ENCODE data around the gene ZNF780B.

ZNF780B gene

DNA sequence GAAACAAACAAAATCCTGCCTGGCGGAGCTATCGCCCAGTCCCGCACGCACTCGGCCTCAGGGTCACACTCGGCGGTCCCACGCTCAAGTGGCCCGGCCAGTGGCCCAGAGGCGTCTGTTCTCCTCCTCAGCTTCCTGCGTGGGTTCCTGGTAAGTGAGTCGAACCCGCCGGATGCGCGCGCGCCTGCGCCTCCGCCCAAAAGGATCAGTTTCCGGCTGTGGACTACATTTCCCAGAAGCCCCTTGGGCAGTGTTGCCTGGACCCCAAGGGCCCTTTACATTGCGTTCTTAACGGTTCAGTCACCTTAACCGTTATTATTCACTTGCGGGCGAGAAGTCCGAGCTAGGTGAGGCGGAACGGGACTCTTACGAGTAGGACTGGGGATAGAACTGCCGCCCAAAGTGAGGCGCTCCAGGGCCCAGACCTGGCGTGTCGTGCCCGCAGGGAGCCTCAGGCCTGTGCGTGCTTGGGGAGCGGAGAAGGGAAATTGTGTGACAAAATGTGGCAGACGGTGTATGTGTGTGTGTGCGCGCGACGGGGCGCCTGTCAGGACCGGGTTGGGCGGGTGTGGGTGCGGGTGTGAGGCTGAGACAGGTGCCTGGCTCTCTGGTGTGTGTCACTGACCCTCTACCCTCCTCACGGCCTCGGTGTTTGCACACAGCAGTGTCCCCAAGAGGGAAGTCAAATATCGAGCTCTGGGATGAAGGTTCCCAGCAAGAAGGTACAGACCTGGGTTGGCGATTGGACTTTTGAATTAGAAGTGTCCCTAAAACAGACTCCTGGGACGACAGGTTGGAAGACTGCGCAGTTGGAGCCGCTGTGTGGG is 59.0 kb downstream of the ZNF780B start, which contains the start of gene ZNF546:
ZNF546 (plus strand) TSS at position 250 of the 827 bp plus-strand sequence. CDS start 1,267 bp downstream, outside the sequence.
- Histone ChIP-seq H3K4me3 (ENCODE audit: low read length) (peak within 1 kb of the TSS; percentile 94), H3K36me3 (ENCODE audit: control insufficient read depth, low read depth, low read length) (no peaks in the 10 kb centered on the region), H3K9me3 (ENCODE audit: control insufficient read depth, low read depth, low read length) (peaks cover 8% of the 10 kb centered on the region), H3K27me3 (ENCODE audit: control insufficient read depth, insufficient read depth, low read length) (no peaks in the 10 kb centered on the region), H3K4me1 (ENCODE audit: control insufficient read depth, low read depth, low read length) (no peaks in the 10 kb centered on the region), H3K27ac (ENCODE audit: low read length) (no peak within 1 kb of the TSS), H3K9ac (ENCODE audit: low read length) (peak within 1 kb of the TSS; percentile 72)

DNA sequence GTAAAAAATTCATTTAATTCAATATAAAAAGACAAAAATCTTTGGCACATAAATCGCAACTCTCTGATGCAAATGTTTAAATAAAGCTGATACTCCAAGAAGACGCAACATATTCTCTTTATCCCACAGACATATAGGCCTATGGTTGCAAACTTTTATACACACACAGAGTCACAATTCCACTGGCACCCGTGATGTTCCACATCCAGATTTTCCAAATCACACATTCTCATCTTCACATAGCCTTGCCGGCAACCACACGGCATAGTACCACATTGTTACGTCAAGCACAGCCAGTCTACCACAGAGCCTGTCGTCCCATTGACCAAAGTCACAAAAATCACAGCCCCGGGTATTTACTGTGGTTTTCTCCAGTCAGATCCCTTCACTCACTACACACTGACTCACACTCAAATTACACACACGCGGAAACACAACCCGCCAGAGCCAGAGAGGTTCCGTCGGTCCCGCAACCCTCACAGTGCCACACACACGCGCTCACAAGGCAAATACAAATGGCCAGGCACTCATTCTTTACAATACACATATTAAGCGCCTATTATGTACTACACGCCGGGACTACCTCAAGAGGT is 59.7 kb downstream of the ZNF780B start:
- H3K9ac ChIP-seq (ENCODE audit: low read length): peak overlapping the region; percentile 72
- no peaks in the 10 kb centered on the region for H3K27me3 ChIP-seq (ENCODE audit: control insufficient read depth, insufficient read depth, low read length)
- peaks cover 8% of the 10 kb centered on the region for H3K9me3 ChIP-seq (ENCODE audit: control insufficient read depth, low read depth, low read length)
- no peaks in the 10 kb centered on the region for H3K4me1 ChIP-seq (ENCODE audit: control insufficient read depth, low read depth, low read length)
- no peak overlapping the region for H3K27ac ChIP-seq (ENCODE audit: low read length)
- H3K36me3 ChIP-seq (ENCODE audit: control insufficient read depth, low read depth, low read length): no peaks in the 10 kb centered on the region
- peak overlapping the region; percentile 94 for H3K4me3 ChIP-seq (ENCODE audit: low read length)

DNA sequence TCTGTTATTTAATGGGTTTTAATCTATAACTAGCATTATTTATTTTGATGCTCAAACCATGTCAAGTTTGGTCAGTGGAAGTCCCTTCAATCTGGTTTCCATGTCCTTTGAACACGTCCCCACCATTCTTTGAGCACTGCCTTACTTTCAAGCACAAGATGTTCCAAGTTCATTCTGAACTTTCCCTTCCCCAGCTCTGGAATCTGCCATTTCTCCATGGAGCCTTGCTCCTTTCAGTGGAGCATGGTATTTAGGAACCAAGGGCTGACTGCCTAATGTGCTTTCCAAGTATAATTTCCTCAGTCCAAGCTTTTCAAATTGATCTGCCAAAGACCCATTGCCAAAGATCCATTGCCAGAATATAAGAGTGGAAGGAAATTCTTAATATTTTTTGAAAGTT is 60.2 kb downstream of the ZNF780B start:
- Histone ChIP-seq H3K27ac (ENCODE audit: low read length) (no peak overlapping the region), H3K36me3 (ENCODE audit: control insufficient read depth, low read depth, low read length) (no peaks in the 10 kb centered on the region), H3K27me3 (ENCODE audit: control insufficient read depth, insufficient read depth, low read length) (no peaks in the 10 kb centered on the region), H3K4me3 (ENCODE audit: low read length) (peak overlapping the region; percentile 94), H3K4me1 (ENCODE audit: control insufficient read depth, low read depth, low read length) (no peaks in the 10 kb centered on the region), H3K9me3 (ENCODE audit: control insufficient read depth, low read depth, low read length) (peaks cover 8% of the 10 kb centered on the region), H3K9ac (ENCODE audit: low read length) (no peak overlapping the region)

DNA sequence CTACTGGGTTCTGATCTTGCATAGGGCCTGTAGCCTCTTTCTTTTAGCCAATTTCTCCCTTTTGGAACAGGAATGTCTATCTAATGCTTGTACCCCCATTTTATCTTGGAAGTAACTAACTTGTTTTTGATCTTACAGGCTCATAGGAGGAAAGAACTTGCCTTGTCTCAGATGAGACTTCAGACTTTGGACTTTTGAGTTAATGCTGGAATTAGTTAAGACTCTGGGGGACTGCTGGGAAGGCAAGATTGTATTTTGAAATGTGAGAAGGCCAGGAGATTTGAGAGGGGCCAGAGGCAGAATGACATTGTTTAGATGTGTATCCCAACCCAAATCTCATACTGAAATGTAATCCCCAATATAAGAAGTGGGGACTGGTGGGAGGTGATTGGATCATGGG is 61.7 kb downstream of the ZNF780B start:
- H3K9ac ChIP-seq (ENCODE audit: low read length): no peak overlapping the region
- no peak overlapping the region for H3K4me3 ChIP-seq (ENCODE audit: low read length)
- peaks cover 8% of the 10 kb centered on the region for H3K9me3 ChIP-seq (ENCODE audit: control insufficient read depth, low read depth, low read length)
- no peaks in the 10 kb centered on the region for H3K27me3 ChIP-seq (ENCODE audit: control insufficient read depth, insufficient read depth, low read length)
- H3K27ac ChIP-seq (ENCODE audit: low read length): no peak overlapping the region
- H3K4me1 ChIP-seq (ENCODE audit: control insufficient read depth, low read depth, low read length): no peaks in the 10 kb centered on the region
- no peaks in the 10 kb centered on the region for H3K36me3 ChIP-seq (ENCODE audit: control insufficient read depth, low read depth, low read length)

DNA sequence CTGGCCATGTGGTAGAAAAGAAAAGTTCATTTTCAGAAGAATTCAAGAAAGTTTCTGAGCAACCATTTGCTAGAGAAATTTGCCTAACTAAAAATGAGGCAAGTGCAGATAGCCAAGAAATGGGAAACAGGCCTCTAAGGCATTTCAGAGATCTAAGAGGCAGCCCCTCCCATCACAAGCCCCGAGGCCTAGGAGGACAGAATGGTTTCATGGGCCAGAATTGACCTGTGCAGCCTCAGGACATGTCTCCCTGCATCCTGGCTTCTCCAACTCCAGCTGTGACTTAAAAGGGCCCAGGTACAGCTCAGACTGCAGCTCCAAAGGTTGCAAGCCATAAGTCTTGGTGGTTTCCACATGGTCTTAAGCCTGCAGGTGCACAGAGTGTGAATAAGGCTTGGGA is 62.4 kb downstream of the ZNF780B start:
- H3K27me3 ChIP-seq (ENCODE audit: control insufficient read depth, insufficient read depth, low read length): no peaks in the 10 kb centered on the region
- H3K4me3 ChIP-seq (ENCODE audit: low read length): no peak overlapping the region
- H3K36me3 ChIP-seq (ENCODE audit: control insufficient read depth, low read depth, low read length): no peaks in the 10 kb centered on the region
- no peaks in the 10 kb centered on the region for H3K4me1 ChIP-seq (ENCODE audit: control insufficient read depth, low read depth, low read length)
- H3K27ac ChIP-seq (ENCODE audit: low read length): no peak overlapping the region
- peaks cover 8% of the 10 kb centered on the region for H3K9me3 ChIP-seq (ENCODE audit: control insufficient read depth, low read depth, low read length)
- no peak overlapping the region for H3K9ac ChIP-seq (ENCODE audit: low read length)

DNA sequence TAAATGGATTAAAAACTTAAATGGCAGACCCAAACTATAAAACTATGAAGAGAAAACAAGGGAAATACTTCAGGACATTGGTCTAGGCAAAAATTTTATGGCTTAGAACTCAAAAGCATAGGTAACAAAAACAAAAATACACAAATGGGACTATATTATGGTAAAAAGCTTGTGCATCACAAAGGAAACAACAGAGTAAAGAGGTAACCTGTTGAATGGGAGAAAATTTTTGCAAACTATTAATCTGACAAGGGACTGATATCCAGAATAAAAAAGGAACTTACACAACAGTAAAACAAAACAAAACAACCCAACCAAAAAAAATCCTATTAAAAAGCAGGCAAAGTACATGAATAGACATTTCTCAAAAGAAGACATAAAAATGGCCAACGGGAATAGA is 68.4 kb downstream of the ZNF780B start:
- H3K27ac ChIP-seq (ENCODE audit: low read length): no peak overlapping the region
- peaks cover 2% of the 10 kb centered on the region for H3K36me3 ChIP-seq (ENCODE audit: control insufficient read depth, low read depth, low read length)
- no peak overlapping the region for H3K9ac ChIP-seq (ENCODE audit: low read length)
- H3K4me3 ChIP-seq (ENCODE audit: low read length): no peak overlapping the region
- no peaks in the 10 kb centered on the region for H3K27me3 ChIP-seq (ENCODE audit: control insufficient read depth, insufficient read depth, low read length)
- H3K4me1 ChIP-seq (ENCODE audit: control insufficient read depth, low read depth, low read length): no peaks in the 10 kb centered on the region
- peaks cover 5% of the 10 kb centered on the region for H3K9me3 ChIP-seq (ENCODE audit: control insufficient read depth, low read depth, low read length)

DNA sequence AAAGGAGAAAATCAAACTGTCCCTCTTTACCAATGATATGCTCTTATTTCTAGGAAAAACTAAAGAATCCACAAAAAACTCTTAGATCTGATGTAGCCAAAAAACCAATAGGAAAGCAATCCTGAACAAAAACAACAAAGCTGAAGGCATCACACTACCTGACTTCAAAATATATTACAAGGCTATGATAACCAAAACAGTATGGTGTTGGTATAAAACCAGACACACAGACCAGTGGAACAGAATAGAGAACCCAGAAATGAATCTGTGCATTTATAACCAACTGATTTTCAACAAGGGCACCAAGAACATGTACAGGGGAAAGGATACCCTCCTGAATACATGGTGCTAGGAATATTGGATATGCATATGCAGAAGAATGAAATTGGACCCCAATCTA is 68.9 kb downstream of the ZNF780B start:
- Histone ChIP-seq H3K9me3 (ENCODE audit: control insufficient read depth, low read depth, low read length) (peaks cover 5% of the 10 kb centered on the region), H3K36me3 (ENCODE audit: control insufficient read depth, low read depth, low read length) (peaks cover 5% of the 10 kb centered on the region), H3K4me1 (ENCODE audit: control insufficient read depth, low read depth, low read length) (no peaks in the 10 kb centered on the region), H3K4me3 (ENCODE audit: low read length) (no peak overlapping the region), H3K9ac (ENCODE audit: low read length) (no peak overlapping the region), H3K27me3 (ENCODE audit: control insufficient read depth, insufficient read depth, low read length) (no peaks in the 10 kb centered on the region), H3K27ac (ENCODE audit: low read length) (no peak overlapping the region)

DNA sequence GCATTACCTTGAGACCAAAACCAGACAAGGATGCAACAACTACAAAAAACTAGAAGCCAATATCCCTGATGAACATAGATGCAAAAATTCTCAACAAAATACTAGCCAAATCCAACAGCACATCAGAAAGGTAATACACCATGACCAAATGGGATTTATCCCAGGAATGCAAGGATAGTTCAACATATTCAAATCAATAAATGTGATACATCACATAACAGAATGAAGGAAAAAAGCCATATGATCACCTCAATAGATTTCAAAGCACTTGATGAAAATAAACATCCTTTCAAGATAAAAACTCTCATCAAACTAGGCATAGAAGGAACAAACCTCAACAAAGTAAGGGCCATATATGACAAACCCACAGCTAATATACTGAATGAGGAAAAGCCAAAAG is 69.4 kb downstream of the ZNF780B start:
- H3K9me3 ChIP-seq (ENCODE audit: control insufficient read depth, low read depth, low read length): peaks cover 5% of the 10 kb centered on the region
- no peaks in the 10 kb centered on the region for H3K4me1 ChIP-seq (ENCODE audit: control insufficient read depth, low read depth, low read length)
- H3K27me3 ChIP-seq (ENCODE audit: control insufficient read depth, insufficient read depth, low read length): no peaks in the 10 kb centered on the region
- no peak overlapping the region for H3K27ac ChIP-seq (ENCODE audit: low read length)
- peaks cover 9% of the 10 kb centered on the region for H3K36me3 ChIP-seq (ENCODE audit: control insufficient read depth, low read depth, low read length)
- no peak overlapping the region for H3K9ac ChIP-seq (ENCODE audit: low read length)
- no peak overlapping the region for H3K4me3 ChIP-seq (ENCODE audit: low read length)

DNA sequence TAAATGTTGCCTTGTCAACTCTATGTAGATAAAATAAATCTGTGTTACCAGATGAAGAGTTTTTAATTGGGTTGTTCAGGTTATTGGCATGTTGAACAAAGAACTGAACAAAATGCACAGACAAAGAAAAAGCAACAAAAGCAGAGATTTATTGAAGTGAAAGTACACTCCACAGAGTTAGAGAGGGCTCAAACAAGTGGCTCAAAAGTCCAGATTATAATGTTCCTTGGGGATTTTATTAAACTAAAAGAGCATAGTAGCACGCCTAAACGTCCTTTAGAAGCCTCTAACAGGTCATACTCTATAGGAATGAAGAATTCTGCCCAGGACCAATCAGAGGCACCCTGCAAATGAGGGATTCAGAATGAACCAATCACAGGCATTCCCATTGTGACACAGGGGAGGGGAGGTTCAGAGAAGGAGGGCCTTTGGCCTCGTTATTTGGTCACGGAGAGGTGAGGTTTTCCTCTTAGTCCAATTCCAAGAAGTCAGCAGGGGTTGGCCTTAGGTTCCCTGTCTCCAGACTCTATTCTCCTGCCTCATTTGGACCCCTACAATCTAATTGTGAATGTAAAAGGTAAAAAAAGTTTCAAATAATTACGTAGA is 72.2 kb downstream of the ZNF780B start:
- Histone ChIP-seq H3K36me3 (ENCODE audit: control insufficient read depth, low read depth, low read length) (peaks cover 38% of the 10 kb centered on the region), H3K9me3 (ENCODE audit: control insufficient read depth, low read depth, low read length) (peaks cover 5% of the 10 kb centered on the region), H3K27me3 (ENCODE audit: control insufficient read depth, insufficient read depth, low read length) (no peaks in the 10 kb centered on the region)

DNA sequence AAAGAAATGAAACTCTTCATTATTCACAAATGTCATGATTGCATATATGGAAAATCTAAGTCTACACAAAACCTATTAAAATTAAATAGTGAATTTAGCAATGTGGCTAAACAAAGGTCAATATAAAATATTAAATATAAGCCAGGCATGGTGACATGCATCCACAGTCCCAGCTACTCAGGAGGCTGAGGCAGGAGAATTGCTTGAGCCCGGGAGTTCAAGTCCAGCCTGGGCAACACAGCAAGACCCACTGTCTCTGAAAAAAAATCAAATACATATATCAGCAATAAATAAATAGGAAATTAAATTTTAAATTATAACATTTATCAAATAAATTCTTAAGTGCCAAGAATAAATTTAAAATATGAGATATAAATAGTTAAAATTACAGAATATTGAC is 73.1 kb downstream of the ZNF780B start:
- Histone ChIP-seq H3K27ac (ENCODE audit: low read length) (no peak overlapping the region), H3K9ac (ENCODE audit: low read length) (no peak overlapping the region), H3K4me1 (ENCODE audit: control insufficient read depth, low read depth, low read length) (no peaks in the 10 kb centered on the region), H3K9me3 (ENCODE audit: control insufficient read depth, low read depth, low read length) (peaks cover 5% of the 10 kb centered on the region), H3K27me3 (ENCODE audit: control insufficient read depth, insufficient read depth, low read length) (no peaks in the 10 kb centered on the region), H3K4me3 (ENCODE audit: low read length) (no peak overlapping the region), H3K36me3 (ENCODE audit: control insufficient read depth, low read depth, low read length) (peaks cover 47% of the 10 kb centered on the region)

More for the DNA sequence above, 72.2 kb downstream of the ZNF780B start:
- no peak overlapping the region for H3K4me3 ChIP-seq (ENCODE audit: low read length)
- no peak overlapping the region for H3K9ac ChIP-seq (ENCODE audit: low read length)
- H3K27ac ChIP-seq (ENCODE audit: low read length): no peak overlapping the region
- no peaks in the 10 kb centered on the region for H3K4me1 ChIP-seq (ENCODE audit: control insufficient read depth, low read depth, low read length)

Measured in iPS-18a (cell line).